C4-2B (cell line): ENCODE results near the gene XAB2.
A peak's percentile ranks its signal among the peaks of the same experiment; 100 is the strongest.

Experiments used
- H3K27ac ChIP-seq: fragments of 450-650 bp; 2 replicates; pipeline ENCODE4 v1.5.1; 2017
- CTCF ChIP-seq: fragments of 450-650 bp; conservative IDR thresholded peaks from 2 replicates; pipeline ENCODE4 v1.5.1; 2017; ENCODE audit warnings: mild to moderate bottlenecking
- ZFX ChIP-seq: fragments of 450-650 bp; IDR thresholded peaks from 2 replicates; pipeline ENCODE4 v1.6.1; 2017

The XAB2 gene

GRCh38 chr19:7597689-7598088, 31.7 kb downstream of the XAB2 start:
- TF ChIP-seq ZFX (no peak), CTCF (no peak)
- H3K27ac ChIP-seq: no peak overlapping the region

GRCh38 chr19:7596211-7596937, 33.0 kb downstream of the XAB2 start:
- TF ChIP-seq CTCF (no peak), ZFX (0 out of 2 replicates have a peak, but pooled peaks have one; percentile 55)

GRCh38 chr19:7595466-7596133, 33.7 kb downstream of the XAB2 start, which contains the start of gene CAMSAP3:
TSS of gene CAMSAP3 (plus strand) at chr19:7595863. CDS start at chr19:7596003, 140 bp downstream.
- TF ChIP-seq ZFX (no peak), CTCF (no peak)
- peak within 1 kb of the TSS; percentile 66 for H3K27ac ChIP-seq

More at GRCh38 chr19:7596211-7596937, 33.0 kb downstream of the XAB2 start:
- peak overlapping the region; percentile 66 for H3K27ac ChIP-seq

- peak overlapping the region; percentile 6; the same call in 1 of the 2 replicates for H3K27ac ChIP-seq
These were observed 39.1 kb downstream of the XAB2 start for GRCh38 chr19:7590256-7590655.

GRCh38 chr19:7589822-7590221, 39.5 kb downstream of the XAB2 start:
- peak overlapping the region; percentile 6; the same call in 1 of the 2 replicates for H3K27ac ChIP-seq
- no peak for TF ChIP-seq ZFX
- TF ChIP-seq CTCF: no peak

More at GRCh38 chr19:7590256-7590655, 39.1 kb downstream of the XAB2 start:
- TF ChIP-seq CTCF (no peak), ZFX (no peak)

GRCh38 chr19:7582446-7582845, 46.9 kb downstream of the XAB2 start:
- H3K27ac ChIP-seq: no peak overlapping the region
- TF ChIP-seq CTCF (no peak), ZFX (no peak)

GRCh38 chr19:7579182-7579581, 50.2 kb downstream of the XAB2 start:
- H3K27ac ChIP-seq: no peak overlapping the region
- TF ChIP-seq CTCF (no peak), ZFX (no peak)
